Tibial nerve (tissue), 4 donors: ENCODE measurements around the gene SPINT2.

Experiments
- CTCF ChIP-seq, 5 experiments: fragments of 200-600 bp in 3 of 5; fragments of 450-650 bp in 2 of 5; sonication (generic) in 3 of 5; IDR thresholded peaks; one replicate each; pipeline ENCODE4 v1.5.1; 2016 to 2019; ENCODE audit warnings: antibody characterized with exemption in 5 of 5, mild to moderate bottlenecking in 3 of 5, moderate library complexity in 2 of 5
- EP300 ChIP-seq, 2 donors: sonication (generic); formaldehyde crosslinking; IDR thresholded peaks; one replicate each; pipeline ENCODE4 v1.6.1; 2017; ENCODE audit warnings: antibody characterized with exemption in 2 of 2, mild to moderate bottlenecking in 1 of 2
- POLR2A ChIP-seq, 2 donors: fragments of 450-650 bp; IDR thresholded peaks; one replicate each; pipeline ENCODE4 v1.6.1; 2017; ENCODE audit warnings: antibody characterized with exemption in 2 of 2, mild to moderate bottlenecking in 2 of 2, moderate library complexity in 2 of 2

- TF ChIP-seq CTCF (IDR thresholded peaks at IDR 0.05) (no peak), POLR2A (IDR thresholded peaks at IDR 0.05) (no peak), EP300 (IDR thresholded peaks at IDR 0.05) (no peak)
These were observed 43.0 kb upstream of the SPINT2 start for GRCh38 chr19:38221421-38221820.
